NB4 (cell line): ENCODE measurements around the gene STX2.

Experiments used
- DNase-seq: peaks from one replicate; pipeline ENCODE4 v3.0.0; 2010; ENCODE audit warnings: low read depth
- H3K4me3 ChIP-seq: one replicate; pipeline ENCODE4 v1.5.1; 2011; ENCODE audit warnings: mild to moderate bottlenecking, low read depth, low read length, moderate library complexity
- CTCF ChIP-seq: IDR thresholded peaks from one replicate; pipeline ENCODE4 v1.5.1; 2012; ENCODE audit warnings: low read depth, low read length
- MYC ChIP-seq: IDR thresholded peaks from 2 replicates; pipeline ENCODE4 v1.6.1; 2011; ENCODE audit warnings: low read depth, low read length
- POLR2A ChIP-seq: IDR thresholded peaks from 2 replicates; pipeline ENCODE4 v1.6.1; 2011; ENCODE audit warnings: mild to moderate bottlenecking; ENCODE audit not compliant: insufficient read length; ENCODE audit errors: extremely low read depth
- TF ChIP-seq, protein P1 (sequence below): IDR thresholded peaks from 2 replicates; pipeline ENCODE4 v1.6.1; 2011; ENCODE audit warnings: low read depth, low read length

STX2 gene

GRCh38 chr12:130743176-130743575 is 95.9 kb downstream of the STX2 start:
- TF ChIP-seq, protein P1, sequence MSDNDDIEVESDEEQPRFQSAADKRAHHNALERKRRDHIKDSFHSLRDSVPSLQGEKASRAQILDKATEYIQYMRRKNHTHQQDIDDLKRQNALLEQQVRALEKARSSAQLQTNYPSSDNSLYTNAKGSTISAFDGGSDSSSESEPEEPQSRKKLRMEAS = no peak
- TF ChIP-seq MYC = no peak
- no peak for TF ChIP-seq CTCF
- TF ChIP-seq POLR2A = no peak
- DNase-seq = no peak
- H3K4me3 ChIP-seq = no peak overlapping the region

DNA sequence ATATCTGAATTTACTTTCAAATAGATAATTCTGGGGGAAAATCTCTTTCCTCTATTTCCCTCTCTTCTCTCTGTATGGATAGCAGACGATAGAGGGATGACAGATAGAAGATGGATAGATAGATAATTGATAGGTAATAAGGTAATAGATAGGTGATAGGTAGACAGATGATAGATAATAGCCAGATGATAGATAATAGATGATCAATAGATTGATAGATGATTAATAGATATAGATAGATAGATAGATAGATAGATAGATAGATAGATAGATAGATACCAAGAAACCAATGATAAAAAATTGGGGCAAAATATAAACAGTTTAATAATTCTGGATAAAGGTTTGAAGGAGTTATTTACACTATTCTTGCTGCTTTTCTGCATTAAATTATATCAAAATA is 96.3 kb downstream of the STX2 start:
- H3K4me3 ChIP-seq = no peak overlapping the region
- DNase-seq = no peak
- TF ChIP-seq, protein P1 = no peak
- TF ChIP-seq MYC (no peak), CTCF (no peak), POLR2A (no peak)

GRCh38 chr12:130742112-130742511 is 96.9 kb downstream of the STX2 start:
- no peak for TF ChIP-seq POLR2A
- TF ChIP-seq, protein P1 = peak; percentile 26; the same call in 1 of the 2 replicates
- no peak for TF ChIP-seq MYC
- H3K4me3 ChIP-seq = no peak overlapping the region
- no peak for DNase-seq
